Endodermal cell (in vitro differentiated cells): ENCODE data around the gene PACSIN1. TPM values are rescaled to one million over a fixed set of nuclear protein-coding genes. Genes with fewer than 3 reads are reported as not detected.

Source experiments
- DNase-seq: peaks from one replicate; pipeline ENCODE4 v3.0.0-alpha.2; 2017
- H3K27ac ChIP-seq: 2 replicates; pipeline ENCODE4 v1.5.1; 2013; ENCODE audit warnings: mild to moderate bottlenecking, low read depth, low read length, moderate library complexity
- H3K27me3 ChIP-seq: 2 replicates; pipeline ENCODE4 v1.6.1; 2013; ENCODE audit warnings: mild to moderate bottlenecking, low read length, moderate library complexity; ENCODE audit not compliant: insufficient read depth, control insufficient read depth, poor library complexity, severe bottlenecking
- H3K36me3 ChIP-seq: 2 replicates; pipeline ENCODE4 v1.7.0; 2013; ENCODE audit warnings: mild to moderate bottlenecking, low read length, moderate library complexity; ENCODE audit not compliant: control insufficient read depth, insufficient read depth
- H3K4me1 ChIP-seq: one replicate; pipeline ENCODE4 v1.7.0; 2013; ENCODE audit warnings: low read length; ENCODE audit not compliant: control insufficient read depth, insufficient read depth
- H3K4me3 ChIP-seq: 2 replicates; pipeline ENCODE4 v1.5.1; 2013; ENCODE audit warnings: mild to moderate bottlenecking, low read length, moderate library complexity
- H3K9ac ChIP-seq: 2 replicates; pipeline ENCODE4 v1.6.1; 2013; ENCODE audit warnings: mild to moderate bottlenecking, low read length, moderate library complexity; ENCODE audit not compliant: poor library complexity, severe bottlenecking; ENCODE audit errors: extremely low read depth
- H3K9me3 ChIP-seq: 2 replicates; pipeline ENCODE4 v1.6.1; 2013; ENCODE audit warnings: mild to moderate bottlenecking, low read length, moderate library complexity; ENCODE audit not compliant: control insufficient read depth
- H3K27ac Mint-ChIP-seq: 2 replicates; pipeline ENCODE4 v1.8.0; 2020; ENCODE audit warnings: mixed read lengths
- H3K27me3 Mint-ChIP-seq: 2 replicates; pipeline ENCODE4 v1.8.0; 2021; ENCODE audit warnings: mild to moderate bottlenecking, mixed read lengths; ENCODE audit not compliant: insufficient read depth
- H3K36me3 Mint-ChIP-seq: 2 replicates; pipeline ENCODE4 v1.8.0; 2020; ENCODE audit warnings: low read depth, mixed read lengths
- H3K4me1 Mint-ChIP-seq: 2 replicates; pipeline ENCODE4 v1.8.0; 2020; ENCODE audit warnings: mixed read lengths
- H3K4me3 Mint-ChIP-seq: 2 replicates; pipeline ENCODE4 v1.8.0; 2020; ENCODE audit warnings: mild to moderate bottlenecking, moderate library complexity, mixed read lengths
- H3K9me3 Mint-ChIP-seq: 2 replicates; pipeline ENCODE4 v1.8.0; 2020; ENCODE audit warnings: mild to moderate bottlenecking, mixed read lengths
- CTCF ChIP-seq: fragments of 200-600 bp; sonication (generic); conservative IDR thresholded peaks from 2 replicates; pipeline ENCODE4 v1.5.0; 2021; ENCODE audit warnings: antibody characterized with exemption, mild to moderate bottlenecking
- WGBS, 2 experiments: methylation state at CpG; one replicate each; pipeline versions ENCODE4 v1.1.5 to v1.1.7; 2013; ENCODE audit warnings: missing lambda C conversion rate in 2 of 2, mixed read lengths in 1 of 2; ENCODE audit not compliant: insufficient coverage in 1 of 2, insufficient read length in 1 of 2; 5-methylcytosine and 5-hydroxymethylcytosine counted together
- total RNA-seq, 2 donors: library from RNA; stranded (reverse); fragmentation: NEBNext Ultra II Directional in 1 of 2; extraction: Animal tissue kit (Norgen Biotek cat#: 25700) in 1 of 2; gene quantifications; 2 replicates in 1 of 2; 3 replicates in 1 of 2; pipeline ENCODE4 v1.2.1, GENCODE V29; 2021

Gene PACSIN1
- total RNA-seq, 2 donors from 2014 or later = 7.2 to 7.3 TPM

DNA sequence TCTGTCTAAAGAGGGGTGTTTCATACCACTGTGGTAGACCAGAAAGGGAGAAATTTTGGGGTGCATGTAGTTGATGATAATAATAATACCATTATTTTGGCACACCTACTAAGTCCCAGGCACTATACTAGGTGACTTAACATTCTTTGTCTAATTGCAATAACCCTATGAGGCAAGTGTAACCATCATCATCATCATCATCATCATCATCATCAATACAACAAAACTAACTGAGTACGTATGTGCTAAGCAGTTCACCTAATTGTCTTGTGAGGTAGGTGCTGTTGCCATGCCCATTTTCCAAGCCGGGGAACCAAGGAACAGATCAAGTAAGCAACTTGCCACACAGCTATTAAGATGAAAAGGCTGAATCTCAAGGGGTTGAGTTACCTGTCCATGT, 2.6 kb upstream of the PACSIN1 start:
- Histone ChIP-seq H3K9ac (no peak overlapping the region), H3K27ac (no peak overlapping the region), H3K9me3 (no peaks in the 10 kb centered on the region), H3K36me3 (no peaks in the 10 kb centered on the region), H3K4me1 (peaks cover 4% of the 10 kb centered on the region), H3K4me3 (no peak overlapping the region), H3K27me3 (peaks cover 6% of the 10 kb centered on the region)
- Mint-ChIP-seq H3K27me3 (peaks cover 10% of the 10 kb centered on the region), H3K9me3 (no peaks in the 10 kb centered on the region), H3K27ac (no peak overlapping the region), H3K4me1 (peaks cover 12% of the 10 kb centered on the region), H3K36me3 (no peaks in the 10 kb centered on the region), H3K4me3 (no peak overlapping the region)
- no peak for DNase-seq
- TF ChIP-seq CTCF = no peak
- WGBS, 2 experiments = 91 to 95% methylated on average over 1 to 2 of the region's 2 CpGs

- 89% methylated on average over 3 to 4 of the region's 4 CpGs for WGBS, 2 experiments
- no peak overlapping the region for H3K4me3 ChIP-seq
- H3K9me3 ChIP-seq = no peaks in the 10 kb centered on the region
- Mint-ChIP-seq H3K9me3 (no peaks in the 10 kb centered on the region), H3K36me3 (no peaks in the 10 kb centered on the region), H3K27me3 (peaks cover 10% of the 10 kb centered on the region), H3K4me1 (peaks cover 12% of the 10 kb centered on the region), H3K4me3 (no peak overlapping the region), H3K27ac (no peak overlapping the region)
- no peak for TF ChIP-seq CTCF
- H3K36me3 ChIP-seq = no peaks in the 10 kb centered on the region
- H3K27me3 ChIP-seq = peaks cover 6% of the 10 kb centered on the region
- H3K27ac ChIP-seq = no peak overlapping the region
- no peak for DNase-seq
- peaks cover 4% of the 10 kb centered on the region for H3K4me1 ChIP-seq
- no peak overlapping the region for H3K9ac ChIP-seq
These were observed 2.0 kb upstream of the PACSIN1 start for GRCh38 chr6:34463849-34464248.

- H3K36me3 ChIP-seq = no peaks in the 10 kb centered on the region
- Mint-ChIP-seq H3K9me3 (no peaks in the 10 kb centered on the region), H3K4me1 (peaks cover 12% of the 10 kb centered on the region), H3K36me3 (no peaks in the 10 kb centered on the region), H3K4me3 (peak overlapping the region; percentile 71), H3K27ac (no peak overlapping the region), H3K27me3 (peaks cover 10% of the 10 kb centered on the region)
- H3K9ac ChIP-seq = peak overlapping the region; percentile 47
- no peaks in the 10 kb centered on the region for H3K9me3 ChIP-seq
- peaks cover 6% of the 10 kb centered on the region for H3K27me3 ChIP-seq
- DNase-seq = no peak
- TF ChIP-seq CTCF = no peak
- WGBS, 2 experiments = 33 to 37% methylated on average over 17 to 28 of the region's 28 CpGs
- peak overlapping the region; percentile 78 for H3K4me3 ChIP-seq
- peaks cover 4% of the 10 kb centered on the region for H3K4me1 ChIP-seq
- no peak overlapping the region for H3K27ac ChIP-seq
These were observed 638 bp downstream of the PACSIN1 start for GRCh38 chr6:34466242-34467185.
